ENCODE measurements around the gene KDM4E. TPM values are rescaled to one million over a fixed set of nuclear protein-coding genes. Genes with fewer than 3 reads are reported as not detected.

KDM4E gene
- total and polyA plus RNA-seq, 4 donors = not detected

GRCh38 chr11:95050595-95051202, 25.6 kb downstream of the KDM4E start:
- 90% methylated on average over 22 of the region's 22 CpGs for WGBS
- Histone ChIP-seq H3K4me3 (ENCODE audit: low read depth in 1 of 3, low read length in 3 of 3) (no peak overlapping the region), H3K36me3 (ENCODE audit: control insufficient read depth in 4 of 4, insufficient read depth in 3 of 4, low read depth in 1 of 4, low read length in 3 of 4) (no peaks in the 10 kb centered on the region), H3K9ac (ENCODE audit: low read depth in 1 of 2, low read length in 2 of 2) (no peak overlapping the region), H3K27me3 (ENCODE audit: control insufficient read depth in 4 of 4, insufficient read depth in 4 of 4, low read length in 3 of 4) (peaks cover 0 to 1% (median 0%) of the 10 kb centered on the region in 4 donors), H3K27ac (ENCODE audit: low read depth in 1 of 2, low read length in 2 of 2) (no peak overlapping the region), H3K9me3 (ENCODE audit: control insufficient read depth in 4 of 4, low read length in 3 of 4) (no peaks in the 10 kb centered on the region), H3K4me1 (ENCODE audit: control insufficient read depth in 4 of 4, insufficient read depth in 4 of 4, low read length in 3 of 4) (no peaks in the 10 kb centered on the region)
- DNase-seq (ENCODE audit: low spot score) = no peak
- no peak for TF ChIP-seq EGR1 (IDR thresholded peaks at IDR 0.05; ENCODE audit: low read depth in 2 of 2)
- TF ChIP-seq NR2F2 (IDR thresholded peaks at IDR 0.05) = no peak
- TF ChIP-seq JUND (IDR thresholded peaks at IDR 0.05) = no peak
- no peak for TF ChIP-seq RXRA (IDR thresholded peaks at IDR 0.05)

- H3K36me3 ChIP-seq (ENCODE audit: control insufficient read depth in 4 of 4, insufficient read depth in 3 of 4, low read depth in 1 of 4, low read length in 3 of 4) = no peaks in the 10 kb centered on the region
- no peaks in the 10 kb centered on the region for H3K4me1 ChIP-seq (ENCODE audit: control insufficient read depth in 4 of 4, insufficient read depth in 4 of 4, low read length in 3 of 4)
- H3K27ac ChIP-seq (ENCODE audit: low read depth in 1 of 2, low read length in 2 of 2) = no peak overlapping the region
- H3K27me3 ChIP-seq (ENCODE audit: control insufficient read depth in 4 of 4, insufficient read depth in 4 of 4, low read length in 3 of 4) = no peaks in the 10 kb centered on the region
- no peak for DNase-seq (ENCODE audit: low spot score)
- WGBS = 54% methylated on average over 2 of the region's 2 CpGs
- H3K9me3 ChIP-seq (ENCODE audit: control insufficient read depth in 4 of 4, low read length in 3 of 4) = no peaks in the 10 kb centered on the region
- TF ChIP-seq NR2F2 (IDR thresholded peaks at IDR 0.05) = no peak
- TF ChIP-seq REST (IDR thresholded peaks at IDR 0.05) = no peak
- TF ChIP-seq MAX (IDR thresholded peaks at IDR 0.05) = no peak
- TF ChIP-seq HNF4A (conservative IDR thresholded peaks at IDR 0.05) = peak in 1 of 2 donors; percentile 9
- TF ChIP-seq ATF3 (IDR thresholded peaks at IDR 0.05) = no peak
- H3K9ac ChIP-seq (ENCODE audit: low read depth in 1 of 2, low read length in 2 of 2) = no peak overlapping the region
- H3K4me3 ChIP-seq (ENCODE audit: low read depth in 1 of 3, low read length in 3 of 3) = no peak overlapping the region
Measured at GRCh38 chr11:95054356-95054755, 29.3 kb downstream of the KDM4E start.

- no peak for DNase-seq (ENCODE audit: low spot score)
- no peak overlapping the region for H3K4me3 ChIP-seq (ENCODE audit: low read depth in 1 of 3, low read length in 3 of 3)
- H3K36me3 ChIP-seq (ENCODE audit: control insufficient read depth in 4 of 4, insufficient read depth in 3 of 4, low read depth in 1 of 4, low read length in 3 of 4) = no peaks in the 10 kb centered on the region
- no peaks in the 10 kb centered on the region for H3K9me3 ChIP-seq (ENCODE audit: control insufficient read depth in 4 of 4, low read length in 3 of 4)
- no peaks in the 10 kb centered on the region for H3K27me3 ChIP-seq (ENCODE audit: control insufficient read depth in 4 of 4, insufficient read depth in 4 of 4, low read length in 3 of 4)
- no peaks in the 10 kb centered on the region for H3K4me1 ChIP-seq (ENCODE audit: control insufficient read depth in 4 of 4, insufficient read depth in 4 of 4, low read length in 3 of 4)
- 45% methylated on average over 2 of the region's 2 CpGs for WGBS
- H3K27ac ChIP-seq (ENCODE audit: low read depth in 1 of 2, low read length in 2 of 2) = no peak overlapping the region
- no peak overlapping the region for H3K9ac ChIP-seq (ENCODE audit: low read depth in 1 of 2, low read length in 2 of 2)
- TF ChIP-seq RAD21 (IDR thresholded peaks at IDR 0.05) (no peak), GABPA (IDR thresholded peaks at IDR 0.05 in 1 of 2, conservative IDR thresholded peaks at IDR 0.05 in 1 of 2) (no peak), FOXA1 (IDR thresholded peaks at IDR 0.05) (no peak), MAX (IDR thresholded peaks at IDR 0.05) (no peak), NR2F2 (IDR thresholded peaks at IDR 0.05) (no peak), REST (IDR thresholded peaks at IDR 0.05) (no peak), ATF3 (IDR thresholded peaks at IDR 0.05) (no peak), ZBTB33 (IDR thresholded peaks at IDR 0.05) (no peak), HNF4A (conservative IDR thresholded peaks at IDR 0.05) (no peak), RXRA (IDR thresholded peaks at IDR 0.05) (no peak), YY1 (IDR thresholded peaks at IDR 0.05) (no peak)
Measured at GRCh38 chr11:95055283-95055897, 30.3 kb downstream of the KDM4E start.
